ENCODE measurements around the gene TUBB2A.
A peak's percentile ranks its signal among the peaks of the same experiment; 100 is the strongest.

Gene TUBB2A

GRCh38 chr6:3119040-3119723 lies 38.2 kb downstream of the TUBB2A start:
- no peak for DNase-seq (ENCODE audit: low read depth)

DNA sequence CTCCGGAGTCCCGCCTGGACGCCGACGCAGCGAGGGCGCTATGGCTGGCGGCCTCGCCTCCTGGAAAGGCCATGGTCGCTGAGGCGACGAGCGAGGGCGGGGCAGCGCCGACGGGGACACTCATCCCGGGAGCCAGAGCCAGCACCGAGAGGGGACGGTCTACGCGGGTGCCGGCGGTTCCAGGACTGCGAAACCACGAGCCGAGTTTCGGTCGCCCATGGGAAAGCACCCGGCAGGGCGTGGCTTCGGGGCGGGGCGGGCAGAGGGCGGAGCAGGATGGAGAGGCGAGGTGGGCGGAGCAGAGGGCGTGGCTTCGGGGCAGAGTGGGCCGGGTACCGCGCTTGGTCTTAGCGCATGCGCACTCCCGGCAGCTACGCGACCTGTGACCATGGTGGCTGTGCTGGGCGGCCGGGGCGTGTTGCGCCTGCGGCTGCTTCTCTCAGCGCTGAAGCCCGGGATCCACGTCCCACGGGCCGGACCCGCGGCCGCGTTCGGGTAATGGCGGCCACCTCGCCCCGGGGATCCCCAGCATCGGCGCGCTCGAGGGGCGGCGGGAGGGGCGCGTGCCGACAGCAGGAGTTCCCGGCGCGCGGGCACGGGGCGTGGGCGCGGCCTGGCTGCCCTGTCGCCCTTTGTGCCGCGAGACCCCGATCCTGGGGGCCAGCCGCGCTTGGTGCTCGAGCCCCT lies 38.8 kb downstream of the TUBB2A start, which contains the start of gene BPHL:
Gene BPHL (plus strand): TSS at position 359 of the 687 bp plus-strand sequence. CDS start 30 bp downstream, at position 389.
- peak; percentile 48 for DNase-seq (ENCODE audit: low read depth)

DNA sequence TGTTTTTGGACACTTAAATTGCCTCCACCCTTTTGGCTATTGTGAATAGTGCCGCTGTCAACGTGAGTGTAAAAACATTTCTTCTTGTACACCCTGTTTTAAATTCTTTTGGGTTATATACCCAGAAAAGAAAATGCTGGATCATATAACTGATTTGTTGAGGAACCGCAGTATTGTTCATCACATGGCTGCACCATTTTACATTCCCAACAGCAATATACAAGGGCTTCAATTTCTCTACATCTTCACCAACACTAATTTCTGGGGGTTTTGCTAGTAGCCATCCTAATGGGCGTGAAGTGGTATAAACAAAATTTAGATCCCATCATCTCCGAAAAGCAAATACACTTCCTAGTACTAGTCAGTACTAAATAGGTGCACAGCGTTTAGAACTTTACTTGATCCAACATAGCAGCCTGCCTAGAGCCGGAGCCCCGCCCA lies 39.4 kb downstream of the TUBB2A start:
- DNase-seq (ENCODE audit: low read depth): no peak

DNA sequence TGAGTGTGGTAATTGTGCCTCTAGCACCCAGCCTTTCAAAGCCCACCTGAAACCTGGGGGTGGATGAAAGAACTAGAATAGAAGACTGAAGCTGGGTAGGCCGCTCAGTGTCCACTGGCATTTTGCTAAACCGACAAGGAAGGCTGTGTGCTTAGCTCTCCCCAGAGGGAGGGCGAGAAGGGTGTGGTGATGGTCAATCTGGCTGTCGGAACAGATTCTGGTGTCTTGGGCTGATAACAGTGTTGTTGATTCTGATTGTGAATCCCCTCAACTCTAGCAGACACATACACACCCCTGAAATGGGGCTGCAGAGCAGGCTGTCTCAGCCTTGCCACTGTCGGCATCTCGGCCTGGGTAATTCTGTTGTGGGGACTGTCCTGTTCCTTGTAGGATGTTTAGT lies 43.0 kb downstream of the TUBB2A start:
- DNase-seq (ENCODE audit: low read depth): no peak

- DNase-seq (ENCODE audit: low read depth): no peak
Observed at GRCh38 chr6:3109761-3110160, 47.6 kb downstream of the TUBB2A start.

GRCh38 chr6:3108746-3109414 lies 48.5 kb downstream of the TUBB2A start:
- no peak for DNase-seq (ENCODE audit: low read depth)

All from non-pigmented ciliary epithelial cell (primary cell).